Gastroesophageal sphincter (tissue), 2 donors: ENCODE data around the gene CELSR1.

Experiments
- POLR2A ChIP-seq, 2 donors: fragments of 450-650 bp; IDR thresholded peaks; one replicate each; pipeline ENCODE4 v1.6.1; 2017; ENCODE audit warnings: antibody characterized with exemption in 2 of 2, mild to moderate bottlenecking in 2 of 2, moderate library complexity in 1 of 2
- POLR2AphosphoS5 ChIP-seq: sonication (generic); formaldehyde crosslinking; IDR thresholded peaks from one replicate; pipeline ENCODE4 v1.6.1; 2017; ENCODE audit warnings: antibody characterized with exemption

- TF ChIP-seq POLR2A (IDR thresholded peaks at IDR 0.05) (no peak), POLR2AphosphoS5 (no peak)
Observed at GRCh38 chr22:46476547-46476941, 60.9 kb downstream of the CELSR1 start.
